Adrenal gland (tissue), 12 donors: ENCODE data around the gene TMEM254. TPM values are rescaled to one million over a fixed set of nuclear protein-coding genes. Genes with fewer than 3 reads are reported as not detected.

Experiments
- DNase-seq, 7 donors: peaks; one replicate each; pipeline ENCODE4 v3.0.0-alpha.2; 2019 to 2020
- H3K27ac ChIP-seq, 5 donors: fragments of 200-600 bp; sonication (generic) in 4 of 5; 1 replicate in 3 of 5; 2 replicates in 2 of 5; pipeline versions ENCODE4 v1.5.1 to v1.8.0; 2016 to 2020; ENCODE audit warnings: mild to moderate bottlenecking in 1 of 5
- H3K27me3 ChIP-seq: fragments of 200-600 bp; 2 replicates; pipeline ENCODE4 v1.8.0; 2021
- H3K36me3 ChIP-seq, 2 donors: fragments of 200-600 bp; replicated peaks in 1 of 2; 1 replicate in 1 of 2; 2 replicates in 1 of 2; pipeline versions ENCODE4 v1.5.1 to v1.8.0; 2018 to 2022
- H3K4me1 ChIP-seq, 2 donors: fragments of 200-600 bp; replicated peaks in 1 of 2; 1 replicate in 1 of 2; 2 replicates in 1 of 2; pipeline versions ENCODE4 v1.5.1 to v1.8.0; 2018 to 2021
- H3K4me3 ChIP-seq, 4 donors: fragments of 200-600 bp; sonication (generic) in 3 of 4; one replicate each; pipeline ENCODE4 v1.5.1; 2016 to 2018
- H3K9me3 ChIP-seq, 3 donors: fragments of 200-600 bp; sonication (generic) in 1 of 3; replicated peaks in 1 of 3; 1 replicate in 2 of 3; 2 replicates in 1 of 3; pipeline versions ENCODE4 v1.5.1 to v1.8.0; 2016 to 2021
- POLR2A ChIP-seq, 2 donors: fragments of 450-650 bp; IDR thresholded peaks; one replicate each; pipeline ENCODE4 v1.6.1; 2017; ENCODE audit warnings: antibody characterized with exemption in 2 of 2, mild to moderate bottlenecking in 2 of 2, moderate library complexity in 1 of 2
- WGBS, 4 donors: extraction: QIAGEN DNeasy Blood & Tissue Kit in 2 of 4; methylation state at CpG; one replicate each; pipeline versions ENCODE4 v1.1.5 to v1.1.7; 2013 to 2017; 5-methylcytosine and 5-hydroxymethylcytosine counted together
- intact Hi-C, 2 donors: fragments of 100-400 bp; cut with DNase I; formaldehyde crosslinking; loops; one replicate each; pipeline versions ENCODE4 v1.14.1 to v1.15.0; 2022 to 2023
- polyA plus RNA-seq, 3 donors: library from polyadenylated mRNA; stranded (reverse); fragments of 200-250 nt in 2 of 3; fragments of 350-450 nt in 1 of 3; fragmentation: Illumina TruSeq in 1 of 3; extraction: RNeasy Lipid Tissue Mini Kit (QIAGEN cat#74804) in 1 of 3; gene quantifications; one replicate each; pipeline ENCODE4 v1.2.3, GENCODE V29; 2013 to 2014
- total RNA-seq, 9 donors: library from RNA; depleted of rRNA in 4 of 9; stranded (reverse); fragments of >200 nt in 4 of 9; fragments of 120-200 nt in 1 of 9; fragmentation: NEBNext Ultra II Directional in 1 of 9; extraction: Animal tissue kit (Norgen Biotek cat#: 25700) in 1 of 9; gene quantifications; one replicate each; pipeline versions ENCODE4 v1.1.0 to v1.2.4, GENCODE V29; 2013 to 2023
- TF ChIP-seq, protein P1 (sequence below), 6 experiments: fragments of 450-650 bp in 4 of 6; fragments of 200-600 bp in 2 of 6; sonication (generic) in 1 of 6; IDR thresholded peaks; 1 replicate in 5 of 6; 2 replicates in 1 of 6; pipeline versions ENCODE4 v1.5.1 to v1.8.0; 2016 to 2021; ENCODE audit warnings: antibody characterized with exemption in 6 of 6, mild to moderate bottlenecking in 2 of 6, moderate library complexity in 1 of 6
- donor health status: healthy with polysubstance abuse.
- donor health status: Bipolar disorder and iron deficiency.
- donor health status: DM: yes; HTN: yes; CAD: no.
- donor health status: DM: no; HTN: no; CAD: no.
- donor health status: DM: no; HTN: no; CAD: no.
- donor health status: DM: yes; HTN: yes; CAD: no.

The TMEM254 gene
- total and polyA plus RNA-seq, 12 donors: 8.8 to 47.2 (median 27.1) TPM

GRCh38 chr10:80141696-80142460, 63.4 kb downstream of the TMEM254 start:
- intact Hi-C loops: loop anchor here in 1 of 2 donors (5.0 kb wide), 1 partner anchor 80 kb away; no protein-coding TSS in a partner anchor
- 54 to 66% (median 59%) methylated on average over 19 of the region's 19 CpGs for WGBS, 4 donors
- Histone ChIP-seq H3K36me3 (no peaks in the 10 kb centered on the region), H3K4me3 (no peak overlapping the region), H3K9me3 (no peaks in the 10 kb centered on the region), H3K27me3 (no peaks in the 10 kb centered on the region), H3K27ac (no peak overlapping the region), H3K4me1 (peaks cover 0 to 8% of the 10 kb centered on the region in 2 donors)
- no peak for DNase-seq
- TF ChIP-seq, protein P1, sequence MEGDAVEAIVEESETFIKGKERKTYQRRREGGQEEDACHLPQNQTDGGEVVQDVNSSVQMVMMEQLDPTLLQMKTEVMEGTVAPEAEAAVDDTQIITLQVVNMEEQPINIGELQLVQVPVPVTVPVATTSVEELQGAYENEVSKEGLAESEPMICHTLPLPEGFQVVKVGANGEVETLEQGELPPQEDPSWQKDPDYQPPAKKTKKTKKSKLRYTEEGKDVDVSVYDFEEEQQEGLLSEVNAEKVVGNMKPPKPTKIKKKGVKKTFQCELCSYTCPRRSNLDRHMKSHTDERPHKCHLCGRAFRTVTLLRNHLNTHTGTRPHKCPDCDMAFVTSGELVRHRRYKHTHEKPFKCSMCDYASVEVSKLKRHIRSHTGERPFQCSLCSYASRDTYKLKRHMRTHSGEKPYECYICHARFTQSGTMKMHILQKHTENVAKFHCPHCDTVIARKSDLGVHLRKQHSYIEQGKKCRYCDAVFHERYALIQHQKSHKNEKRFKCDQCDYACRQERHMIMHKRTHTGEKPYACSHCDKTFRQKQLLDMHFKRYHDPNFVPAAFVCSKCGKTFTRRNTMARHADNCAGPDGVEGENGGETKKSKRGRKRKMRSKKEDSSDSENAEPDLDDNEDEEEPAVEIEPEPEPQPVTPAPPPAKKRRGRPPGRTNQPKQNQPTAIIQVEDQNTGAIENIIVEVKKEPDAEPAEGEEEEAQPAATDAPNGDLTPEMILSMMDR (IDR thresholded peaks at IDR 0.05): no peak
- no peak for TF ChIP-seq POLR2A (IDR thresholded peaks at IDR 0.05)

Other genes with a start within 250 kb of the TMEM254 start
- 1 to 10 TPM in 1 of 9 donors, under 1 TPM in 4, not detected in 4; 0.69 to 1.0 (median 0.77) TPM for gene SFTPD, start 129.6 kb upstream of the TMEM254 start, total RNA-seq
- gene SFTPD, start 129.6 kb upstream of the TMEM254 start, polyA plus RNA-seq: under 1 TPM; 0.24 to 0.57 (median 0.34) TPM
- gene PLAC9, start 54.1 kb downstream of the TMEM254 start, total RNA-seq: 10 to 100 TPM; 11.7 to 26.9 (median 23.5) TPM
- gene PLAC9, start 54.1 kb downstream of the TMEM254 start, polyA plus RNA-seq: 10 to 100 TPM in 2 of 3 donors, 1 to 10 TPM in 1; 1.8 to 67.6 (median 61.4) TPM
- gene ANXA11, start 126.9 kb downstream of the TMEM254 start, total RNA-seq: 10 to 100 TPM; 39.0 to 99.5 (median 63.6) TPM
- gene ANXA11, start 126.9 kb downstream of the TMEM254 start, polyA plus RNA-seq: 100 to 1,000 TPM in 2 of 3 donors, 10 to 100 TPM in 1; 83.3 to 249 (median 239) TPM
- 10 to 100 TPM in 1 of 9 donors, 1 to 10 TPM in 2, under 1 TPM in 5, not detected in 1; 0.29 to 15.1 (median 0.83) TPM for gene MAT1A, start 211.0 kb downstream of the TMEM254 start, total RNA-seq
- under 1 TPM; 0.16 to 0.46 (median 0.20) TPM for gene MAT1A, start 211.0 kb downstream of the TMEM254 start, polyA plus RNA-seq